T-helper 1 cell treated with Interleukin-12 subunit alpha and Interleukin-12 subunit beta and Interleukin-4 antibody, amounts not matched to agents 30 ng/mL and 1 ng/mL, for 36 hours (primary cell): Measurements from ENCODE around the gene LCP2. TPM values are rescaled to one million over a fixed set of nuclear protein-coding genes. Genes with fewer than 3 reads are reported as not detected.

Experiments
- intact Hi-C: fragments of 100-400 bp; cut with micrococcal nuclease; formaldehyde crosslinking; loops from one replicate; pipeline ENCODE4 v1.15.1; 2024
- total RNA-seq: library from RNA; stranded (reverse); gene quantifications from 2 replicates; pipeline ENCODE4 v1.2.3, GENCODE V29; 2022

The LCP2 gene
- 464 and 467 TPM in 2 replicates for total RNA-seq

DNA sequence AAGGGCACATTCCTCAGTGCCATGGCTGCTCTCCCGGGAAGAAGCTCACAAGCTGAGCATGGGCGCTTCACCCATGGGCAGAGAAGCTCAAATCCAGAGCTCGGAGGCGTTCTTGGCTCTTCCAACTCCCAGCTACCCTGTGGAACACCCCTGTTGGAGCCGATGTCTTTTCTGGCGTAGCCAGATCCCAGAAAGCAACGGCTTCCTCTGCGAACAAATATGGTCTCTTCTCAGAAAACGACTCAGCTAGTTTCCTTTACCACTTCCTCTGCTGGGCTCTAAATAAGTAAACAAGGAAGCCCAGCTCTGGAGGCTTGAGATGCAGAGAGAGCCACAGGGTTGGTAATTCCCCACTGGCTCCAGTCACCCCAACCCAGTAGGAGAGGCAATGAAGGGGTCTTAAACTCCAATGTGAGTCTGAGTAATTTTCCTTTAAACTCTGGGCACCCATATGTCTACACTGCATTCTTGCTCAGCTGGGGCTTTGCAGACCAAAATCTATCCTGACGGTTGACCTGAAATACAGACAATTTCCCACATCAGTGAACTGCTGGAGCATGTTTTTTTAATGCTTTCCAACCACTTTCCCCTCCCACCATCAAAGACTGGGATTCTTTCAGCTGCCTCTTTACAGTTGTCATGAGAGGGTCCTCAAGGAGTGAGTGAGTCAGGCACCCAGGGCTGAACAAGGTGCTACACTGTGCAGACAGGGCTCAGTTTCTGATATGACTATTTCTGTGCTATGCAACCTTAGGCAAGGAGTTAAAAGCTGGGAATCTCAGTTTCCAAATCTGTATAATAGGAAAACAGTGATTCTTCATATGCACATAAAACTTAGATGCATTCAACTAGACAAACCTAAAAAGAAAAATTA lies at the start of gene LCP2:
TSS of gene LCP2 (minus strand) at position 189 of the 874 bp plus-strand sequence. CDS start at position 23, 166 bp downstream.
- intact Hi-C loops: loop anchor here (1.0 to 10.0 kb wide), 9 partner anchors 15 to 1723 kb away; partner anchors contain the start of gene PANK3

DNA sequence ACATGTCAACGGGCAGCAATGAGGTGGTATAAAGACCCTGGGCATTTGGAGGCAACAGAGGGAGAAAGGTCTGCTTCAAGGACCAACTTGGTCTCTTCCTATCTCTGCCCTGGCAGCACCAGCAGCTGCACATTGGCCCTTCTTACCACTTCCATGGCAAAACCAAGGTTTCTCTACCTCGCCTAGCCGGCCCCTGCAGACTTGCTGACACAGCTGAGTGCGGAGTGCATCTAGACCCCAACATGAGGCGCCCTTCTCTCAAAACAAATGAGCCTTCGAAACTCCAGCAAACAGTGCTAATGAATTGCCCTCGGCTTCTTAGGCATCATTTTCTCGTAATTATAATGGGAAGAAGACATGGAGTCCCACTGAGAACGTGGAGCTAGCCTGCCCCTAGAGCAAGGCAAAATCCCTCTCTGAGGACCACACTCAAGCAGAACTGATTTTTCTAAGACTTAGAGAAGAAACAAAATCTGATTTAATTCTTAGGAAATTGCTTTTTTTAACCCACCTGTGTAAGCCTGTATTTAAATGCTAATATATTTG lies 49.5 kb upstream of the LCP2 start:
- intact Hi-C loops: no loop called here

DNA sequence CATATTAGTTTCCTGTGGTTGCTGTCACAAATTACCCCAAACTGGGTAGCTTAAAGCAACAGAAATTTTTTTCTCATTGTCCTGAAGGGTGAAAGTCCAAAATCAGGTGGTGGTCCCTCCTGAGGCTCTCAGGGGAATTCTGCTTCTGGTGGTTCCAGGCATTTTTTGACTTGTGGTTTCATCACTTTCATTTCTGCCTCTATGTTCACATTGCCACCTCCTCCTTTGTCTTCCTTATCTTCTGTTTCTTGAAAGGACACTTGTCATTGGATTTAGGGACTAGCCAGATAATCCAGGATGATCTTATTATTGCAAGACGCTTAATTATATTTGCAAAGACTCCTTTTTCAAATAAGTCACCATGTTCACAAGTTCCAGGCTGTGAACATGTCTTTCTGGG lies 48.4 kb upstream of the LCP2 start:
- intact Hi-C loops: no loop called here

DNA sequence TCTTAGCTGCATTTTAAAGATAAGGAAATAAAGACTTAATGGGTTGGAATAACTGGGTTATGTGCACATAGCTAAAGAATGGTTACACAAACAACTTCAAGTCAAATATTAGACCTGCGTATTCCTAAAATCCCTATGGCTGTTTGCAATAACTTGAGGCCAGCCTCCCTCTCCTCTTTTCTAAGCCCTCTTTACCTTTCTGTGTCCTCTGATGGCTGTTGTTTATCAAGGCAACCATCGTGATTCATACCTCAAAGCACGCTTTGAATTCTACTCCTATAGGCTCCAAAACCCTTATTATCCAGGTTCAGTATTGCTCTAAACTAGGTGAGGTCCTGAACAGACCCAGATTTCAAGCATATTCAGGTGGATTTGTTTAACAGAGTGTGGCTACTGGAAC lies 45.6 kb upstream of the LCP2 start:
- intact Hi-C loops: no loop called here

DNA sequence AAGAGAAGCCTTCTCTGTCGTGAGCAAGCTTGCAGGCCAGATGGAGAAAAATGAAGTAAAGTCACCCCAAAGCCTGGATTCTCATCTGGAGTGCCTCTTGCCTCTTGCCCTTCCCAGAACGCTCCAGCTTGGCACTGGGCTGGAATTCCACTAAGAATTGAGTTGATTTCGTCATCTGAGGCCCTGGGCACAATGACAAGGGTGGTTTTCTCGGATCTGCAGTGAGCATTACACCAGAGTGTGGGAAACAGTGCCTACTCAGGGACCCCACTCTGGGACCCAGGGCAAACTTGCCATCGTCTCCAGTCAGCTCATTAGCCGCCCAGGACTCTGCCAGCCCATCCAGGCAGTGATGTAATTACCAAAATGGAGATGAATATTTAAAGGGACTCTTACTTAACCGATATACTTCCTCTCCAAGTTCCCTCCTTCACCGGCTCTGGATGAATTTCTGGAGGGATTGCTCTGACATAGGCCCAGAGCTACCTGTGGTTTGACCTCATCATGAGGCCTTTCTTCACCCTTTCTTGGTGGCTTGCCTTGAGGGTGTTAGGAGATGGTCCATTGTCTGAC lies 44.7 kb upstream of the LCP2 start:
- intact Hi-C loops: no loop called here

DNA sequence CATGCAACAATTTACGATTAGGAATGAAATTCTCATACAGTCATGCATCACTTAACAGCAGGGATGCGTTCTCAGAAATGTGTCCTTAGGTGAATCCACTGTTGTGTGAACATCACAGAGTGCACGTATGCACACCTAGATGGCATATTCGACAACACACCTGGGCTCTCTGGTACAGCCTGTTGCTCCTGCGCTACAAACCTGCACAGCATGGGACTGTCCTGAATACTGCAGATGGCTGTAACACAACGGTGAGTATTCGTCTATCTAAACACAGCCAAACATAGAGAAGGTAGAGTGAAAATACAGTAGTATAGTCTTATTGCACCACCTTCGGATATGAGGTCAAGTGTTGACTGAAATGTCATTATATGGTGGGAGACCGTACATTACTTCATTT lies 44.0 kb upstream of the LCP2 start:
- intact Hi-C loops: no loop called here

DNA sequence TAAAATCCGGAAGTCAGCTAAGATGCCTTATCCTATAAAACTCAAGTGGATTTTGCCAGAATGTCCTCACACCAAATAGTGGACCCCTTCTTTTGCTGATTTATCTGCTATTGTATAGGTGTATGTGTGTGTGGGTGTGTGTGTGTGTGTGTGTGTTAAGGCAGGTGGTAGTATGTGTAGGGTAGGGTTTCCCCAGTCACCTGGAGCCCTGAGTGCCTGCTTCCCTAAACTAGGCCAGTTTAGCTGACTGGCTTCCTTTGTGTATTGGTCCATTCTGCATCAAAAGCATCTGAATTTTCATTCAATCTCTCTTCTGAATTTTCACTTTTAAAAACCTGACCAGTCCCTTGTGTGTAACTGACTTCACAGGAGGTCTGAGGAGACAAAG lies 42.2 kb upstream of the LCP2 start:
- intact Hi-C loops: loop anchor here (1.0 to 10.0 kb wide), 7 partner anchors 42 to 1855 kb away; partner anchors contain the start of genes LCP2 and RARS1

DNA sequence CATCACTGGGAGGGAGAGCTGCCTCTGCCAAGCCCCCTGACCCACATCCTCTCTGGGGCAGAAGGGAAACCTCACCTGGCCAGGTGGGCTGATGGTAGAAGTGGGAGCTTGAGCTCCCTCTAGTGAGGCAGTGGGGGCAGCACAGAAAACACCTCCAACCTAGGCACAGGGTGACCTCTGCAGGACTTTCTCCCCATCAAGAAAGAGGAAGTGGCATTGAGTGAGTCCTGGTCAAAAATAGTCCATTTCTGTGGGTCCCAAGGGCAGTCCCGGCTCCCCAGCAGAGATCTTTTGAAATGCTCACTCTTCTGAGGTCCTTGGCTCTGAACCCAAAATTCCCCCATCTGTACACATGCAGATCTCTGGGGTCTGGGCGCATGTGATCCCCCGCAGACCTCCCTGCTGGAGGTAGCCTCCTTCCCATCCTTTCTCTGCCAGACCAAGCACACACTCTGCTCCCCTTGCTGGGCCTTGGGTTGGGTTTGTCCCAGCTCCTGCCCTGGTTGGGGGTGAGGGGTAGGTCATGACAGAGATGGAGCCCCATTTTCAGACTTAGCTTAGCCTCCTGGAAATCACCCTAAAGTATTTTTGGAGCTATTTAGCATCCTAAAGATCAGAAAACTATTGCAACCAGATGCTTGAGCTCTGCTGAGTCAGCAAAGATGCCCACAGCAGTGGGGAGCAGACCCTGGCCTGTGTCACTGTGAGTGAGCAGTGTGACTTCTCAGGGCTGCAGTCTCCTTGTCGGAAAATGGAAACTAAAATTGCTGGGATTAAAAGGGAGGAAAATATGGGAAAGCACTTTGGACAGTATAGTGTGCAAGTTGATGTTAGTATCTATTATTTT lies 41.6 kb upstream of the LCP2 start:
- intact Hi-C loops: loop anchor here (1.0 to 10.0 kb wide), 7 partner anchors 42 to 1854 kb away; partner anchors contain the start of genes LCP2 and RARS1

DNA sequence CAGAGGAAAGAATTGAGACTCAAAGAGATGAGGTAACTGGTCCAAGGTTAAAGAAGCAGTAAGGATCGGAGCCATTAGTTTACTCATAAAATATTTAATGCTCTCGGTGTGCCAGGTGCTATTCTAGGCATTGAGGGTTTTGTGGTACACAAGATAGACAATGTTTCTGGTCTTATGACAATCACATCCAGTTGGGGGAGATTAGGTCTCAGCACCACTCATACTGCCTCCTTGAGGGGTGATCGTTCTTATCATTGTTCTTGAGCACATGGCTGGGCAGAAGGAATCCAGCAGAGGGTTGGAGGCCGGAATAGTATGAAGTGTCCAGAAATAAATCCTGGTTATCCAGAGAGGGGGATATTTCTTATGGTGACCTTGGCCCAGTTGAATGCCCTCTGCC lies 40.7 kb upstream of the LCP2 start:
- intact Hi-C loops: loop anchor here (2.0 to 10.0 kb wide), 2 partner anchors 237 to 1853 kb away; partner anchors contain the start of gene RARS1

DNA sequence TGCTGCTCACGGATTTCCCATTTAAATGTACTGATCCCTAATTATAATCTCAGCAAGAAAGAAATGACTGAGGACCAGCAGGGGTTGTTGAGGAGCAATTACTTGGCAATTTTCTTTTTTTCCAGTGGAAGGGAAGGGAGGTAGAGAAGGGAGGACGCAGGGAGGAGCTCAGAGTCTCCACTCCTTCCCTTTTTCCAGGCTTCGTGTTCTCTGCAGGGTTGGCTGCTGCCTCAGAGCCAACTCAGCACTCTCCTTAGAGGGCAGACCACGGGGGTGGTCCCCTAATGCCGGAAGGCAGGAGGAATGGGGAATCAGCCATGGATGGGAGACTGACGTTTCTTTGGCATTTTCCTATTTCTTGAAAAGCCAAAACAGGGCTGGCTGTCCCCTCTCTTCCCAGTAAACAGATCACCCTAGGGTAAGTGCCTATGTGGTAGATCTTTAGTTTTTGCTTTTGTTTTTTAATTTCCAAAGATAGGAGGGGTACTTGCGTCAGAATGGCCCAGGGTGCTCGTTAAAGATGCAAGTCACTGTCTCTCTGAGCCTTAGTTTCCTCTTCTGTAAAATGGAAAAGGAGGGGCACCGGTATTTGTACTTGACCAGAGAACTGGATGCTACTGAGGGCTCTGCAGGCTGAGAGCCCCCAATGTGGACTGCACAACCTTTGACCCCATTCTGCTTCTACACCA lies 39.6 kb upstream of the LCP2 start:
- intact Hi-C loops: loop anchor here (10.0 kb wide), 1 partner anchor 1852 kb away; the partner anchor contains the start of gene RARS1

DNA sequence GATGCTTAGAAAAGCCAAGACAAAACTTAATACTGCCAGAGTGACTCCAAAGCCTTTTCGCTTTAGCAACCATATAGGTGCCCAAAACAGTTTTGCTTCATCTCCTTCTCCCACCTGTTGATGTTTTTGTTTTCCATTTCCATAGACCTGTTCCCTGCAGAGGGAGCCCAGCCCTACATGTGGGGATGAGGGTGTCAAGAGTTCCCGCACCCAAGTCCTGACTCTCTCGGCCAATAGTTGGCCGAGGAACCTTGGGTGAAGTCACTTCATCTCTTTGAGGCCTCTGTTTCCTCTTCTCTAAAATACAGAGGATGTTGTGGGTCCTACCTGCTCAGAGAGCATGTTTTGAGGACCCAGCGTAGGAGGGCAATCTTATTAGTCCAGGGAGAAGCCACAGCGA lies 38.5 kb upstream of the LCP2 start:
- intact Hi-C loops: loop anchor here (10.0 kb wide), 1 partner anchor 1851 kb away; the partner anchor contains the start of gene RARS1

DNA sequence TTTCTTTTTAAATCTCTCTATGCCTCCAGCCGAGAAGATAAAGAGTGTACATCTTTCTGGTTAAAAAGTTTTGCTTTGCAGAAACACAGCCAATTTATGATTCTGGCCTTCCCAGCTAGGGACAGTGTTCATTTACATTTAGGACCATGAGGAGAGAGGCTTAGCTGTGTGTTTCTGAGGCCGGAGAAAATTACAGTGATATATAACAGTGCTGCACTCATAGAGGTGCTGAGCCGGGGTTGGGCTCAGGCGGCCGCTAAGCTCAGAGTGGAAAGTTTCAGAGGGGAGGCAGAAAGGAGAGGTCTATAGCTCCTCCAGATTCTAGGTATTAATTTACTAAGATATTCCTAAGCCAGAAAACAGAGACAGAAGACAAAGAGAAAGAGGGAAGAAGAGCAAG lies 37.0 kb upstream of the LCP2 start:
- intact Hi-C loops: loop anchor here (5.0 to 10.0 kb wide), 4 partner anchors 697 to 1853 kb away; partner anchors contain the start of genes DOCK2, RARS1, SPDL1 and STK10

DNA sequence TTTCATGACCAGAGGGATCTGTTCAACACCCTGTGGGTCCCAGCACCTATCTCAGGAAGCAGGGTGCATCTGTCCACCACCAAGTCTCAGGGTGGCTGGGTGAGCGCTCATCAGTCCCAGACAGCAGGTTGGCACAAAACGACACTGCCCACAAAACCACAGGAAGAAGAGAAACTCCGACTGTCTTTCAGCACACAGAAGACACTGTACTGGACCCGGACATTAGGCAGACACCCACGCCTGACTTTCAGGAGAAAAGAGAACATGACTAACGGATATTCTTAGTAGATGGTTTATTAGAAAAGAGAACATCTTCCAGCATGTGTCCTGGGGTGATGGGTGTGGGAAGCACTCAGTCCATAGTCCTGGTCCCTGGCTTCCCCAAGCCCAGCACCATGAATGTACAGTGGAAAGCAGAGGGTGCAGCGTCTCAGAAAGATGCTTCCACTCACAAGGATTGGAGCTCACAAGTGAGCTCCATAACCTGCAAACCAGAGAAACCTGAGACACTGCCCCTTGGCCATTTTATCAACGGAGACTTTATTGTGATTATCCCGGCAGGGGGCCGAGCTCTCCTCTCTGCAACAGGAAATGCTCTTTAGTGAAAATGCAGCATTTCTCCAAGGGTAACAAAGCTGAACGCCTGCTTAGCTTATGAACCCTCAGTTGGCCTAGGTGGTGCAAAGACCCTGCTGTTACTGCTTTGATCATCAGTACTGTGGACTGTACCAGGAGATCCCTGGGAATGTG lies 35.8 kb upstream of the LCP2 start:
- intact Hi-C loops: loop anchor here (2.0 to 10.0 kb wide), 5 partner anchors 696 to 1854 kb away; partner anchors contain the start of genes DOCK2, RARS1, SPDL1 and STK10

DNA sequence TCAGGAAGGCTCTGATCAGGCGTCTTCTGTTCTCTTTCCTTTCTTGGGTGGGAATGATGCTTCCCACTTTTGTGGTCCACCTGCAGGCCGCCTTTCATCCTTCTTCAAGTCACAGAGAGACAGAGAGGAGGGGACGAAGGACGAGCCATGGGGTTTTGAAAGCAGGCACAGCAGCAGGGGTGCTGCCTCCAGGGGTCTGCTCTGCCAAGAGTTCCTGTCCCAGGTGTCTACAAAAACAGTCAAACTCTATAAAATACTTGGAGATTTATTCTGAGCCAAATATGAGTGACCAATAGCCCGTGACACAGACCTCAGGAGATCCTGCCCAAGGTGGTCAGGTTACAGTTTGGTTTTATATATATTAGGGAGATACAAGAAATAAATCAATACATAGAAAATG lies 34.5 kb upstream of the LCP2 start:
- intact Hi-C loops: loop anchor here (2.0 to 10.0 kb wide), 5 partner anchors 695 to 1855 kb away; partner anchors contain the start of genes DOCK2, RARS1, SPDL1 and STK10

DNA sequence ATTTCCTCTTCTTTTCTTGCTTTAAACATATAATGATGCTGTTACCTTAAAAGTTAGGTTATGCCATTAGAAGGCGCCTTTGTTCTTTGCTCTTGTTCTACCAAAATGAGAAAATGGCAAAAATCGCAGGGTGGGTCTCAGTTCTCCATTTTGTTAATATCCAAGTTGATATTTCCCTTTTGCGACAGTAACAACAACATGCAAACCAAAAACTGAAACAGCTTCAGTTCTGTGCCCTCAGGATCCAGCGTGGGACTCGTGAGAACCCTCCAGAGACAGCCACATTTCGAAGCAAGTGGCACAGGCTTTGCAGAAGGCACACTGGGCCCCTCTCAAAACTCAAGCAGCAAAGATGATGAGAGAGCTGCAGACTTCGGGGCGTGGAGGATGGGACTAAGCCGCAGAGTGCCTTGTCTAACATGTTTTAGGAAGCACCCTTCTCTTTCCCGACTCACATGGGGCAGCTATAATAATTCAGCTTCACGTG lies 33.0 kb upstream of the LCP2 start:
- intact Hi-C loops: loop anchor here (1.0 to 10.0 kb wide), 13 partner anchors 17 to 1857 kb away; partner anchors contain the start of genes DOCK2, LCP2, PANK3 and RARS1

DNA sequence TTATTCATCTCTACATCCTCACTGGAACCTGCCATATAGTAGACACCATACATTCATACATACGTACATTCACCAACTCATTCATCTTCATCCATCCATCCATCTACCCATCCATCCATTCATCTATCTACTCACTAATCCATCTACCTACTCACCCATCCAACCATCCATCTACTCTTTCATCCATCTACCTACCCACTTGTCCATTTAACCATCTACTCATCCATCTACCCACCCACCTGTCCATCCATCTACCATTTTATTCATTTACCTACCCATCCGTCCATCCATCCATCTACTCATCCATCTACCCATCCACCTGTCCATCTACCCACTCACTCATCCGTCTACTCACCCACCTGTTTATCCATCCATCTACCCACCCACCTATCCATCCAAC lies 31.9 kb upstream of the LCP2 start:
- intact Hi-C loops: no loop called here

DNA sequence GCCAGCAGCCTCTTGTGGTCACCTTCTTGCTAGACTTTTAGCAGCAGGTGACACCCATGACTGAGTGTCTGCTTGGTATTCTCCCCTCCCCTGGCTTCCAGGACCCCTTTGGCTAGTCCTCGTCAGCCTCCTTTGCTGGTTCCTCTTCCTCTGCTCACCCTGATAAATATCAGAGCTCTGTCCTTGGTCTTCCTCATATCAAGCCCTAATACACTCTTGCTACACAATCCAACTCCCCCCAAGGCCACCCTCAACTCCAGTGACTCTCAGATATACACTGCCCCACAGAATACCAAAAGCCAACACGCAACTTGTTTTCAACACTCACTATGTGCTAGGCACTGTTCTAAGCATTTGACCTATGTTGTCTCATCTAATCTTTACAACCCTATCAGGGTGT lies 30.3 kb upstream of the LCP2 start:
- intact Hi-C loops: no loop called here

DNA sequence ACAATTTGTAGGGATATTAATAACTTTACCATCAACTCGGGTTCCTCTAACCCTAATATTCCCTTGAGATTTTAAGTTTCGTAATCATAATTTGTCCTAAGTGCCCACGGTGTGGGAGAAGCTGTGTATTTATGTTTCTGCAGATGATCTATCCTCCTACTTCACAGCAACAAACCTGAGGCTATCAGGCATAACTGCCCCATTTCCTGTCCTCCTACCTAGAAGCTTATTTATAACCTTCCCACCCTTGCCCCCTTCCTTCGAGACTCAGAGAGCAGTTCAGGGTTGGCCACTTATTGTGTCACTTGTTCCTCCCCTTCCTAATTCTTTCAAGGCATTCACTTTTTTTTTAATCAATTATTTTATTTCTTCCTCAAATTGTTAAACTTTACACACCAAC lies 29.6 kb upstream of the LCP2 start:
- intact Hi-C loops: no loop called here

DNA sequence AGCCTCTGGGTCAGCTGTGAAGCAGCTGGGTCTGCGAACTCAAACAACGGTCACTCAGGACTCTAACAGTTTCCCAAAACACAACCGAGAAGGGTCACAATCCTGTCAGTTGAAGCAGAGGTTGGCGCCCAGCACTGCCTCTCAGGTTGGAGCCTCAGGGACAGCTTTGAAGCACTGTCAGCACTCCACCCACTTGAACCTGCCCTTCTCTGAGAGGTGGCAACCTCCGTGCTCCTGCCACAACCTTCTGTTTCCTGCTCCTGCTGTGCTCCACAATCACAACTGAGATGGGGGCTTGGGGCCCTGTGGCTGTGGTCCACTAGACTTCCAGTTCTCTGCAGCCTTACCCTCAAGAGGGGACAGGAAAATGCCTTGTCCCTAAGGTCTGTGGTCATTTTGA lies 21.7 kb upstream of the LCP2 start:
- intact Hi-C loops: no loop called here
